Activated naive CD4-positive, alpha-beta T cell (primary cell): ENCODE results near the gene CD59.
"Not testable (repeated sequence)": the region's sequence is repeated elsewhere in the genome, so short reads cannot be mapped to it uniquely, and the experiment has no call there.

Source experiments
- DNase-seq, 4 experiments: peaks; one replicate each; lab custom pipeline; 2025; lab: John Stamatoyannopoulos, UW

The CD59 gene

GRCh38 chr11:33665350-33666106 is 70.7 kb downstream of the CD59 start:
- no peak for DNase-seq

- no peak for DNase-seq
Observed at GRCh38 chr11:33664827-33665226, 71.4 kb downstream of the CD59 start.

GRCh38 chr11:33664166-33664565 is 72.1 kb downstream of the CD59 start:
- no peak for DNase-seq

GRCh38 chr11:33663121-33663520 is 73.1 kb downstream of the CD59 start:
- DNase-seq = no peak

- DNase-seq = not testable (repeated sequence)
Observed at GRCh38 chr11:33661526-33661925, 74.7 kb downstream of the CD59 start.

GRCh38 chr11:33660962-33661361 is 75.3 kb downstream of the CD59 start:
- DNase-seq = no peak

DNA sequence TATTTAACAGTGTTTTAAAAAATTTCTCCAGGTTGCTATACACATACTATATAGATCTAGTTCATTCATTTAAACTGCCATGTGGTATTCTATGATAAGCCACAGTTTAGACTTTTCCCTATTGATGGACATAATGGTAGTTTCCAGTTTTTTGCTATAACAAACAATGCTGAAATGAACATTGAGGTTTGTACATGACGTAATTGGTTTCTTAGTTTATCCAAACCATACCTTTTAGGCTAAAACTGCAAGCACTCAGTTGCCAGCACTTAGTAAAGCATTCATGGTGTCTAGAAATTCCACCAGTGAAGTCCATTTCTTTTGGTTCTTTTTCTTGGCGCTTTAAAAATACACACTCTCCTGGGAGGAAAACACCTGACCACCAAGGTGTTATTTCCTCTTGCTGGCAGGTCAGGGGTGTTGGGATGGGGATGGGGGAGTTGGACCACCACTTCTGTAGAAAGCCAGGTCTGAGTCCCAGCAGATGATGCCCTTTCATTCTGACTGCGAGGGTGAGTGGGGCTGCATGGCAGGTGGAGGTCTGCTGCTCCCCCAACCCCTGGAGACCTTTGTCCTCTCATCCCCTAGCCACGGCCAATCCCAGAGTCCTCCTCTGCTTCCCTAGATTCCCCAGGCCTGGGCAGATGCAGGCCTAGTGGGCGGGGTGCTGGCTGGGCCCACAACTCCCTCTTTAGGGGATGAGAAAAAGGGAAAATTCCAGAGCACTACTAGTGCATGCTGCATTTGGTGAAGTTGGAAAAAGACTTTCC is 76.7 kb downstream of the CD59 start:
- DNase-seq = no peak

DNA sequence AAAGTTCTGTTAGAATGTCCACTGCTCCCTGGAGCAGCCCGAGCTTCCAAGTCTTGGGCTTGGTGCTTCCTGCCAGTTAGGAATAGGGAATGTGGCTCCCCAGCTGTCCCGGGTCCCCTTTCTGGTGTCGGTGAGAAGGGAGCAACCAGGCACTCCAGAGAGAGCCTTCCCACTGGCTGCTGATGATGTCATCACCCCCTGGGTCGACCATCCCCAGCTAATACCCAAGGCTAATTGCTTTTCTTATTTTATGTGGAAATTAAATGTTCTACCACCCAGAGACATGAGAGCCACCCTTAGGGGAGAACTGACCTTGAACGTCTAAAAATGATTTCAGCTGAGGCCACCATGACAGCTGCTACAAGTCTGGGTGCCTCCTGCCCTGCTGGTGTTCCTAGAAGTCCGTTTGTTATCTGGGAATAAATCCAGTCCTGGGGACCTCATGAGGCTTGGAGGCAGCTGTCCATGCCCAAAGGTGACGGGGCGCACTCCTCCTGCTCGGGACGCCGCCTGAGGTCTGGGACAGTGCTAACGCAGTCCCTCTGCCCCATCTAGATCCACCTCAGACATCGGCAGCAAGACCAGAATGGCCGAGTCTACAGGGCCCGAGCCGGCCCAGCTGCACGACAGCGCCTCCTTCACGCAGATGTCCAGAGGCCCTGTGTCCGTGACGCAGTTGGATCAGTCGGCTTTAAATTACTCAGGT is 77.9 kb downstream of the CD59 start:
- no peak for DNase-seq

GRCh38 chr11:33657757-33658156 is 78.5 kb downstream of the CD59 start:
- no peak for DNase-seq

DNA sequence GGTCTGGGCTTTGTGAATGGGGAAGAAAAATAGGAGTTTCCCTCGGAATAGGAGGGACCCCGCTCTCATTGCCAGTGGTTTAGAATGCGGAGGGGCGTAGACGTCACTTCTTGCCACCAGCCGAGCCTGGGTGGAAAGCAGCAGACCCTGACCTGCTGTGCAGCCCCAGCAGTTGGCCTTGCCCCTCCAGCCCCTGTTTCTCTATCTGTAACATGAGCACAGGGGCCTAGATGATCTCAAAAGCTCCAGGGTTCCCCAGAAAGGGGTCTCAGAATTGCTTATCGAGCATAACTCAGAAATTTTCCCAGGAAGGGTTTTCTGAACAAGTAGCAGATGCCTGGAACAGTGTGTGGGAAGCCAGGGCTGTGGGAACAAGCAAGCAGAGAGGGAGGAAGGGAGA is 79.5 kb downstream of the CD59 start:
- DNase-seq = no peak

GRCh38 chr11:33655842-33656600 is 80.2 kb downstream of the CD59 start:
- no peak for DNase-seq

- no peak for DNase-seq
Observed at GRCh38 chr11:33654594-33654993, 81.6 kb downstream of the CD59 start.
